DND-41 (cell line): ENCODE measurements around the gene C1QTNF12.

Experiments
- ATAC-seq: fragments of 200-7000 bp; cut with Tn5 transposase; 3 replicates; pipeline ENCODE4 v1.9.1; 2021; ENCODE audit warnings: low read depth; ENCODE audit not compliant: insufficient read depth
- DNase-seq: peaks from one replicate; pipeline ENCODE4 v3.0.0-alpha.2; 2020
- H2AFZ ChIP-seq: 2 replicates; pipeline ENCODE4 v1.6.0; 2012; ENCODE audit warnings: low read depth, low read length
- H3K27ac ChIP-seq: 2 replicates; pipeline ENCODE4 v1.5.1; 2012; ENCODE audit warnings: low read length, inconsistent platforms
- H3K27me3 ChIP-seq: fragments of 200-600 bp; sonication (generic); 2 replicates; pipeline ENCODE4 v1.6.0; 2012; ENCODE audit warnings: low read length, mild to moderate bottlenecking, inconsistent platforms; ENCODE audit not compliant: insufficient read depth, poor library complexity
- H3K36me3 ChIP-seq: 2 replicates; pipeline ENCODE4 v1.5.1; 2012; ENCODE audit warnings: low read length, inconsistent platforms; ENCODE audit not compliant: insufficient read depth
- H3K4me1 ChIP-seq: 2 replicates; pipeline ENCODE4 v1.5.1; 2012; ENCODE audit warnings: mild to moderate bottlenecking, low read length; ENCODE audit not compliant: insufficient read depth
- H3K4me2 ChIP-seq: 2 replicates; pipeline ENCODE4 v1.6.0; 2012; ENCODE audit warnings: mild to moderate bottlenecking, moderate library complexity, low read length, inconsistent platforms; ENCODE audit not compliant: insufficient read depth
- H3K4me3 ChIP-seq, 2 experiments: fragments of 200-600 bp in 1 of 2; shearing (Covaris generic) in 1 of 2; 2 replicates each; pipeline ENCODE4 v1.5.1; 2012 to 2016; ENCODE audit warnings: inconsistent platforms in 2 of 2, low read length in 2 of 2, mild to moderate bottlenecking in 2 of 2, low read depth in 1 of 2, moderate library complexity in 1 of 2
- H3K79me2 ChIP-seq: 2 replicates; pipeline ENCODE4 v1.6.0; 2012; ENCODE audit warnings: low read length, inconsistent platforms; ENCODE audit not compliant: insufficient read depth
- H3K9ac ChIP-seq: 2 replicates; pipeline ENCODE4 v1.6.0; 2012; ENCODE audit warnings: low read depth, mild to moderate bottlenecking, inconsistent platforms, low read length, moderate library complexity
- H3K9me3 ChIP-seq: 2 replicates; pipeline ENCODE4 v1.5.1; 2012; ENCODE audit warnings: low read length, moderate library complexity, mild to moderate bottlenecking, inconsistent platforms; ENCODE audit not compliant: insufficient read depth, severe bottlenecking
- H4K20me1 ChIP-seq: 2 replicates; pipeline ENCODE4 v1.6.0; 2012; ENCODE audit warnings: low read length; ENCODE audit not compliant: insufficient read depth
- CTCF ChIP-seq: IDR thresholded peaks from 2 replicates; pipeline ENCODE4 v1.5.1; 2012; ENCODE audit warnings: borderline replicate concordance, low read length, moderate library complexity, mild to moderate bottlenecking; ENCODE audit not compliant: poor library complexity, severe bottlenecking; ENCODE audit errors: extremely low read depth
- EZH2 ChIP-seq: IDR thresholded peaks from 3 replicates; pipeline ENCODE4 v1.6.1; 2012; ENCODE audit warnings: borderline replicate concordance, low read depth, mild to moderate bottlenecking, moderate library complexity, low read length, inconsistent platforms; ENCODE audit not compliant: severe bottlenecking

Gene C1QTNF12

GRCh38 chr1:1244192-1244811 lies 2.2 kb downstream of the C1QTNF12 start:
- no peaks in the 10 kb centered on the region; the same call in 1 of the 2 replicates for H4K20me1 ChIP-seq
- H3K4me1 ChIP-seq: no peaks in the 10 kb centered on the region
- no peak overlapping the region for H2AFZ ChIP-seq
- no peaks in the 10 kb centered on the region for H3K9me3 ChIP-seq
- no peak overlapping the region for H3K27ac ChIP-seq
- ATAC-seq (no peak), DNase-seq (no peak)
- H3K4me2 ChIP-seq: no peak overlapping the region
- H3K9ac ChIP-seq: no peak overlapping the region
- H3K4me3 ChIP-seq: no peak overlapping the region
- TF ChIP-seq EZH2: no peak
- TF ChIP-seq CTCF: no peak
- no peaks in the 10 kb centered on the region for H3K36me3 ChIP-seq
- no peaks in the 10 kb centered on the region for H3K79me2 ChIP-seq
- H3K27me3 ChIP-seq: no peaks in the 10 kb centered on the region

- ATAC-seq (no peak), DNase-seq (no peak)
- no peaks in the 10 kb centered on the region for H3K4me1 ChIP-seq
- H3K4me3 ChIP-seq: no peak overlapping the region
- H3K4me2 ChIP-seq: no peak overlapping the region
- H3K27ac ChIP-seq: no peak overlapping the region
- no peaks in the 10 kb centered on the region for H3K9me3 ChIP-seq
- H2AFZ ChIP-seq: no peak overlapping the region
- H3K9ac ChIP-seq: no peak overlapping the region
- no peaks in the 10 kb centered on the region for H3K36me3 ChIP-seq
- H3K27me3 ChIP-seq: no peaks in the 10 kb centered on the region
- TF ChIP-seq EZH2 (no peak), CTCF (no peak)
- H4K20me1 ChIP-seq: no peaks in the 10 kb centered on the region; the same call in 1 of the 2 replicates
- H3K79me2 ChIP-seq: no peaks in the 10 kb centered on the region
Measured at GRCh38 chr1:1243807-1244191, 2.7 kb downstream of the C1QTNF12 start.

- Histone ChIP-seq H3K27me3 (no peaks in the 10 kb centered on the region), H3K79me2 (no peaks in the 10 kb centered on the region), H2AFZ (no peak overlapping the region), H3K4me2 (no peak overlapping the region), H3K27ac (no peak overlapping the region), H3K4me3 (no peak overlapping the region), H4K20me1 (peaks cover 2% of the 10 kb centered on the region; the same call in 1 of the 2 replicates), H3K9me3 (no peaks in the 10 kb centered on the region), H3K36me3 (no peaks in the 10 kb centered on the region), H3K9ac (no peak overlapping the region), H3K4me1 (no peaks in the 10 kb centered on the region)
- no peak for DNase-seq
- no peak for TF ChIP-seq EZH2
- no peak for TF ChIP-seq CTCF
- no peak for ATAC-seq
Measured at GRCh38 chr1:1243266-1243660, 3.3 kb downstream of the C1QTNF12 start.
